ENCODE data around the gene ASTN2.

GRCh38 chr9:117460743-117461142 lies 45.9 kb upstream of the ASTN2 start:
- TF ChIP-seq ZNF274 (IDR thresholded peaks at IDR 0.05; ENCODE audit: low read depth, low read length): no peak
- no peak for TF ChIP-seq SUZ12 (IDR thresholded peaks at IDR 0.05; ENCODE audit: extremely low read depth, insufficient read depth, insufficient read length)
- no peak for TF ChIP-seq YY1 (IDR thresholded peaks at IDR 0.05; ENCODE audit: insufficient read depth, insufficient read length)

Data from NT2/D1 (cell line).